Prostate gland (tissue), 2 donors: ENCODE results near the gene PRKACG. TPM values are rescaled to one million over a fixed set of nuclear protein-coding genes. Genes with fewer than 3 reads are reported as not detected.

ENCODE experiments used
- DNase-seq: peaks from one replicate; pipeline ENCODE4 v3.0.0-alpha.2; 2019; ENCODE audit warnings: low spot score
- H3K27ac ChIP-seq, 2 donors: fragments of 200-600 bp; sonication (generic); 2 replicates each; pipeline ENCODE4 v1.5.1; 2017 to 2019
- H3K27me3 ChIP-seq: fragments of 200-600 bp; sonication (generic); replicated peaks from 2 replicates; pipeline ENCODE4 v1.5.1; 2019; ENCODE audit not compliant: insufficient read depth
- H3K36me3 ChIP-seq, 2 donors: fragments of 200-600 bp; sonication (generic); 1 replicate in 1 of 2; 2 replicates in 1 of 2; pipeline versions ENCODE4 v1.5.1 to v1.8.1; 2017 to 2019
- H3K4me1 ChIP-seq: fragments of 200-600 bp; sonication (generic); replicated peaks from 2 replicates; pipeline ENCODE4 v1.5.1; 2019
- H3K4me3 ChIP-seq, 2 donors: fragments of 200-600 bp; sonication (generic); 2 replicates each; pipeline ENCODE4 v1.5.1; 2017 to 2019
- H3K9me3 ChIP-seq: fragments of 200-600 bp; sonication (generic); 2 replicates; pipeline ENCODE4 v1.5.1; 2017
- POLR2A ChIP-seq: fragments of 450-650 bp; IDR thresholded peaks from one replicate; pipeline ENCODE4 v1.6.1; 2016; ENCODE audit warnings: antibody characterized with exemption, mild to moderate bottlenecking
- POLR2AphosphoS5 ChIP-seq: sonication (generic); formaldehyde crosslinking; IDR thresholded peaks from one replicate; pipeline ENCODE4 v1.6.1; 2017; ENCODE audit warnings: antibody characterized with exemption
- WGBS: methylation state at CpG from one replicate; pipeline ENCODE4 v1.1.5; 2018; 5-methylcytosine and 5-hydroxymethylcytosine counted together
- intact Hi-C: fragments of 100-400 bp; cut with DNase I; formaldehyde crosslinking; loops from one replicate; pipeline ENCODE4 v1.14.2; 2022
- total RNA-seq, 2 donors: library from RNA; depleted of rRNA; stranded (reverse); fragments of >200 nt; gene quantifications; one replicate each; pipeline ENCODE4 v1.1.0, GENCODE V29; 2016
- TF ChIP-seq, protein P1 (sequence below), 4 experiments: fragments of 200-600 bp in 2 of 4; fragments of 450-650 bp in 2 of 4; sonication (generic) in 2 of 4; IDR thresholded peaks; 1 replicate in 3 of 4; 2 replicates in 1 of 4; pipeline ENCODE4 v1.5.1; 2016 to 2019; ENCODE audit warnings: antibody characterized with exemption in 4 of 4, mild to moderate bottlenecking in 2 of 4, moderate library complexity in 2 of 4

PRKACG gene
- total RNA-seq, result 1 to 10 TPM in 1 of 2 donors, not detected in 1; 5.1 TPM

DNA sequence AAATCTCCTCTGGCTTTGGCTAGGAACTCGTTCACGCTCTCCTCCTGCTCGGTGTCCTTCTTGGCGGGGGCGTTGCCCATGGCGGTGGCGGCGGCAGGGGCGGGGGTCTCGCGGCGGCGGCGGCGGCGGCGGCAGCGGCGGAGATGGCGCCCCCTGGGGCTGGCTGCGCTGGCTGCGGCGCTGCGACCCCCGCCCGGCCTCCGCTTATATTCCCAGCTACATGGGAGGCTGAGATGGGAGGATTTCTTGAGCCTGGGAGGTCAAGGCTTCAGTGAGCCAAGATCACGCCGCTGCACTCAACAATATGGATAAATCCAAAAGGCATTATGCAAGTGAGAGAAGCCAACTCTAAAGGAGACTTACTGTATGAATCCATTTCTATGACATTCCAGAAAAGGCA lies at the start of gene PRKACG:
PRKACG (minus strand) TSS at position 101 of the 400 bp plus-strand sequence; CDS start at position 80, 21 bp downstream.
- H3K27me3 ChIP-seq, result no peaks in the 10 kb centered on the region
- TF ChIP-seq POLR2A, result no peak
- no peak for TF ChIP-seq POLR2AphosphoS5
- TF ChIP-seq, protein P1, sequence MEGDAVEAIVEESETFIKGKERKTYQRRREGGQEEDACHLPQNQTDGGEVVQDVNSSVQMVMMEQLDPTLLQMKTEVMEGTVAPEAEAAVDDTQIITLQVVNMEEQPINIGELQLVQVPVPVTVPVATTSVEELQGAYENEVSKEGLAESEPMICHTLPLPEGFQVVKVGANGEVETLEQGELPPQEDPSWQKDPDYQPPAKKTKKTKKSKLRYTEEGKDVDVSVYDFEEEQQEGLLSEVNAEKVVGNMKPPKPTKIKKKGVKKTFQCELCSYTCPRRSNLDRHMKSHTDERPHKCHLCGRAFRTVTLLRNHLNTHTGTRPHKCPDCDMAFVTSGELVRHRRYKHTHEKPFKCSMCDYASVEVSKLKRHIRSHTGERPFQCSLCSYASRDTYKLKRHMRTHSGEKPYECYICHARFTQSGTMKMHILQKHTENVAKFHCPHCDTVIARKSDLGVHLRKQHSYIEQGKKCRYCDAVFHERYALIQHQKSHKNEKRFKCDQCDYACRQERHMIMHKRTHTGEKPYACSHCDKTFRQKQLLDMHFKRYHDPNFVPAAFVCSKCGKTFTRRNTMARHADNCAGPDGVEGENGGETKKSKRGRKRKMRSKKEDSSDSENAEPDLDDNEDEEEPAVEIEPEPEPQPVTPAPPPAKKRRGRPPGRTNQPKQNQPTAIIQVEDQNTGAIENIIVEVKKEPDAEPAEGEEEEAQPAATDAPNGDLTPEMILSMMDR (IDR thresholded peaks at IDR 0.05), result no peak
- H3K9me3 ChIP-seq, result no peaks in the 10 kb centered on the region
- H3K4me1 ChIP-seq, result no peaks in the 10 kb centered on the region
- H3K36me3 ChIP-seq, result no peaks in the 10 kb centered on the region
- H3K4me3 ChIP-seq, result no peak within 1 kb of the TSS
- intact Hi-C loops, result no loop called here
- WGBS, result 97% methylated on average over 29 of the region's 29 CpGs
- no peak within 1 kb of the TSS for H3K27ac ChIP-seq
- DNase-seq, result no peak

DNA sequence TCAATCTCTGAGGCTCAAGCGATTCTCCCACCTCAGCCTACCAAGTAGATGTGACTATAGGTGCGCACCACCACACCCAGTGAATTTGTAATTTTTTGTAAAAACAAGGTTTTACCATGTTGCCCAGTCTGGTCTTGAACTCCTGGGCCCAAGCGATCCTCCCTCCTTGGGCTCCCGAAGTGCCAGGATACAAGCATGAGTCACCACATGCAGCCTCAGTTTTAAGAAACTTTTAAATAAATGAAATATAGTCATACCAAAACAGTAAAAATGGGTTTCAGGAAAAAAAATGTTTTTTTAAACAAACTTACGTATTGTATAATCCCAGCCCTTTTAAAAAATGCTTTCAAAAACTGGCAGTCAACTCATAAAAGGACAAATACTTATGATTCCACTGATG lies 48.3 kb upstream of the PRKACG start:
- Histone ChIP-seq H3K36me3 (no peaks in the 10 kb centered on the region), H3K4me3 (no peak overlapping the region), H3K27ac (no peak overlapping the region), H3K27me3 (no peaks in the 10 kb centered on the region), H3K4me1 (no peaks in the 10 kb centered on the region), H3K9me3 (no peaks in the 10 kb centered on the region)
- WGBS, result 95% methylated on average over 5 of the region's 5 CpGs
- TF ChIP-seq POLR2A (no peak), POLR2AphosphoS5 (no peak)
- TF ChIP-seq, protein P1 (IDR thresholded peaks at IDR 0.05), result no peak
- DNase-seq, result no peak
- intact Hi-C loops, result loop anchor here (5.0 kb wide), 1 partner anchor 85 kb away; no protein-coding TSS in a partner anchor

DNA sequence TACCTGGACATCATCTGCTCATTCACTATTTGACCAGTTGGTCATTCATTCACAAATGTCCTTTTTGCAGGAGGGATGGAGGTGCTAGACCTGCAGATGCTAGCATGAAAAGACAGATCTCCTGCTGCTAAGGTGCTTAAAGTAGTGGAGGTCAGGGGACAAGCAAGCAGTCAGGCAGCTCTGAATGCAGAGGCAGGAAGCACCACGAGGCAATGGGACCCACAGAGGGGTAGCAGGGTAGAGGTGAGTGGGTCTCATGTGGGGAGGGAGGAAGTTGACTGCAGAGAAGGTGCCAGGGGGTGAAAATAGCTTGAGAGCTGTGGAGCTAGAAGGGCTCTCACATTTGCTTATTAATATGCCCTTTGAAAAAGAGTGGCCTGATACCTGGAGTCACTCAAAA lies 46.9 kb upstream of the PRKACG start:
- no peak overlapping the region for H3K4me3 ChIP-seq
- no peak for TF ChIP-seq POLR2A
- no peak overlapping the region for H3K27ac ChIP-seq
- intact Hi-C loops, result loop anchor here (5.0 kb wide), 1 partner anchor 87 kb away; no protein-coding TSS in a partner anchor
- no peaks in the 10 kb centered on the region for H3K27me3 ChIP-seq
- H3K4me1 ChIP-seq, result no peaks in the 10 kb centered on the region
- DNase-seq, result no peak
- 32% methylated on average over 1 of the region's 1 CpG for WGBS
- no peaks in the 10 kb centered on the region for H3K36me3 ChIP-seq
- H3K9me3 ChIP-seq, result no peaks in the 10 kb centered on the region

DNA sequence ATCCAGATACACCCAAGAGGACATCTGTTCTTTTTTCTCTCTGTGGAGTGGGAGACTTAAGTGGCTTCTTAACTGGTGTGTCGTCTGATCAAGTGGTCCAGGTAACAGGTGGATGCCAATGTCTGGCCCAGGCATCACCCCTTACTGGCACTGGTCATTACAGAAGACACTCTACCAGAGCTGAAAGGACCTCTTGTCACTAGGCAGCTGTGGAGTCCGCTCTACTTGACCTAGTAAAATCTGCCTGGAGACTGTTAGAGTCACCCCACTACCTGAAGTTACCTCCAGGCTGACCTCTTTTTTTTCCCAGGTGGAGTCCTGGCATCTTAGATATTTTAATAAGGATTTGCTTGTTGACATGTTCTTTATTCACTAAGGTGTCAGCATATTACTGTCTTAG lies 44.2 kb upstream of the PRKACG start:
- Histone ChIP-seq H3K27ac (no peak overlapping the region), H3K9me3 (no peaks in the 10 kb centered on the region), H3K27me3 (no peaks in the 10 kb centered on the region), H3K4me1 (no peaks in the 10 kb centered on the region), H3K4me3 (no peak overlapping the region), H3K36me3 (no peaks in the 10 kb centered on the region)
- whole genome bisulfite sequencing, result 88% methylated on average over 2 of the region's 2 CpGs
- intact Hi-C loops, result no loop called here
- DNase-seq, result no peak
- TF ChIP-seq POLR2A (no peak), POLR2AphosphoS5 (no peak)
- TF ChIP-seq, protein P1 (IDR thresholded peaks at IDR 0.05), result no peak

DNA sequence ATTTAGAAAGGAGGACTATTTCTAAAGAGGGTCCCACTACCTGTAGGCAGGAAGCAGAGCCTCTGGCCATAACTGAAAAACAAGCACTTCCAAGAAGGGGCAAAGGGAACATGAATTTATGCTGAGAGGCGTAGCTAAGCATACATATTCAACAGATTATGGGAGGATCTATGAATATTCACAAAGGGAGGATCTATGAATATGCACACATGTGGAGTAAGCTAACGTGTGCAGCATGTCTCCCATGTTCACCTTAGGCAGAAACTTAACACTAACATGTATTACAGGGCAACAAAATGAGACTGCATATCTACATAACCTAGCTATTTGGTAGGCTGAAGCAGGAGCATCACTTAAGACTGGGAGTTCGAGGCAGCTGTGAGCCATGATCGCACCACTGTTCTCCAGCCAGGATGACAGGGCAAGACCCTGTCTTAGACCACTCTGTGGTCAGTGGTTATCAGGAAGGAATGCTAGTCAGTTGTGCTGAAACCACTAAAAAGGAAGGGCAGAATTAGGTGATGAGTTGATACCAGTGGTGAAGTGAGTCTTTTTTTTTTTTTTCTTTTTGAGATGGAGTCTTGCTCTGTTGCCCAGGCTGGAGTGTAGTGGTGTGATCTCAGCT lies 42.4 kb upstream of the PRKACG start:
- intact Hi-C loops, result no loop called here
- Histone ChIP-seq H3K27ac (no peak overlapping the region), H3K9me3 (no peaks in the 10 kb centered on the region), H3K36me3 (no peaks in the 10 kb centered on the region), H3K4me1 (no peaks in the 10 kb centered on the region), H3K27me3 (no peaks in the 10 kb centered on the region), H3K4me3 (no peak overlapping the region)
- 91% methylated on average over 4 of the region's 4 CpGs for WGBS
- no peak for DNase-seq
- TF ChIP-seq, protein P1 (IDR thresholded peaks at IDR 0.05), result no peak
- no peak for TF ChIP-seq POLR2A
- TF ChIP-seq POLR2AphosphoS5, result no peak
